CD14-positive monocyte (primary cell): ENCODE data around the gene AGBL1. TPM values are rescaled to one million over a fixed set of nuclear protein-coding genes. Genes with fewer than 3 reads are reported as not detected.

Source experiments
- DNase-seq, 3 donors: peaks; one replicate each; pipeline ENCODE4 v3.0.0-alpha.2; 2011 to 2022
- H2AFZ ChIP-seq: 2 replicates; pipeline ENCODE4 v1.6.0; 2012; ENCODE audit warnings: mild to moderate bottlenecking, low read depth, low read length, inconsistent platforms; ENCODE audit not compliant: insufficient read depth, poor library complexity, severe bottlenecking
- H3K27ac ChIP-seq, 2 donors: 1 replicate in 1 of 2; 2 replicates in 1 of 2; pipeline ENCODE4 v1.5.1; 2012 to 2013; ENCODE audit warnings: low read length in 2 of 2, control low read depth in 1 of 2, inconsistent platforms in 1 of 2, low read depth in 1 of 2, mild to moderate bottlenecking in 1 of 2
- H3K27me3 ChIP-seq, 2 donors: one replicate each; pipeline versions ENCODE4 v1.6.0 to v1.6.1; 2011 to 2013; ENCODE audit warnings: low read length in 2 of 2; ENCODE audit not compliant: control insufficient read depth in 2 of 2, insufficient read depth in 2 of 2
- H3K36me3 ChIP-seq, 2 donors: replicated peaks in 1 of 2; 1 replicate in 1 of 2; 2 replicates in 1 of 2; pipeline versions ENCODE4 v1.5.1 to v1.6.1; 2012 to 2013; ENCODE audit warnings: low read length in 2 of 2, control low read depth in 1 of 2, inconsistent platforms in 1 of 2, mild to moderate bottlenecking in 1 of 2; ENCODE audit not compliant: insufficient read depth in 2 of 2, control insufficient read depth in 1 of 2
- H3K4me1 ChIP-seq, 2 donors: 1 replicate in 1 of 2; 2 replicates in 1 of 2; pipeline versions ENCODE4 v1.5.1 to v1.6.1; 2012 to 2013; ENCODE audit warnings: low read length in 2 of 2, control low read depth in 1 of 2, inconsistent platforms in 1 of 2, mild to moderate bottlenecking in 1 of 2, moderate library complexity in 1 of 2; ENCODE audit not compliant: insufficient read depth in 2 of 2, control insufficient read depth in 1 of 2
- H3K4me2 ChIP-seq: replicated peaks from 2 replicates; pipeline ENCODE3; 2012; ENCODE audit warnings: low read length, moderate library complexity, mild to moderate bottlenecking; ENCODE audit not compliant: poor library complexity, severe bottlenecking; ENCODE audit errors: extremely low read depth
- H3K4me3 ChIP-seq, 3 experiments: fragments of 200-600 bp in 1 of 3; sonication (generic) in 1 of 3; replicated peaks in 1 of 3; 1 replicate in 2 of 3; 2 replicates in 1 of 3; pipeline ENCODE4 v1.5.1; 2011 to 2013; ENCODE audit warnings: low read length in 3 of 3, mild to moderate bottlenecking in 3 of 3, control low read depth in 2 of 3, low read depth in 2 of 3, inconsistent platforms in 1 of 3, moderate library complexity in 1 of 3
- H3K79me2 ChIP-seq: 2 replicates; pipeline ENCODE4 v1.6.0; 2012; ENCODE audit warnings: mild to moderate bottlenecking, control low read depth, inconsistent platforms, low read length, moderate library complexity; ENCODE audit not compliant: insufficient read depth
- H3K9ac ChIP-seq: 2 replicates; pipeline ENCODE4 v1.6.0; 2017; ENCODE audit warnings: low read length, mild to moderate bottlenecking; ENCODE audit not compliant: insufficient read depth, poor library complexity, severe bottlenecking
- H3K9me3 ChIP-seq, 2 donors: replicated peaks in 1 of 2; 1 replicate in 1 of 2; 2 replicates in 1 of 2; pipeline versions ENCODE4 v1.5.1 to v1.6.1; 2012 to 2013; ENCODE audit warnings: low read length in 2 of 2, control low read depth in 1 of 2; ENCODE audit not compliant: control insufficient read depth in 1 of 2, insufficient read depth in 1 of 2
- H4K20me1 ChIP-seq: 2 replicates; pipeline ENCODE4 v1.6.0; 2012; ENCODE audit warnings: mild to moderate bottlenecking, low read length, control low read depth, moderate library complexity; ENCODE audit not compliant: insufficient read depth
- H3K27ac Mint-ChIP-seq, 7 donors: one replicate each; pipeline ENCODE4 v1.8.0; 2020; ENCODE audit warnings: mild to moderate bottlenecking in 7 of 7, mixed read lengths in 7 of 7, moderate library complexity in 6 of 7, inconsistent platforms in 2 of 7
- H3K27me3 Mint-ChIP-seq, 3 donors: one replicate each; pipeline ENCODE4 v1.8.0; 2021 to 2022; ENCODE audit warnings: low read depth in 3 of 3, mild to moderate bottlenecking in 3 of 3, mixed read lengths in 3 of 3, moderate library complexity in 3 of 3, inconsistent platforms in 1 of 3
- H3K36me3 Mint-ChIP-seq, 2 donors: one replicate each; pipeline ENCODE4 v1.8.0; 2020; ENCODE audit warnings: mixed read lengths in 2 of 2, inconsistent platforms in 1 of 2, mild to moderate bottlenecking in 1 of 2
- H3K4me1 Mint-ChIP-seq: one replicate; pipeline ENCODE4 v1.8.0; 2020; ENCODE audit warnings: mild to moderate bottlenecking, mixed read lengths
- H3K4me3 Mint-ChIP-seq, 2 donors: one replicate each; pipeline ENCODE4 v1.8.0; 2020; ENCODE audit warnings: mild to moderate bottlenecking in 2 of 2, mixed read lengths in 2 of 2, moderate library complexity in 1 of 2
- H3K9me3 Mint-ChIP-seq, 7 donors: one replicate each; pipeline ENCODE4 v1.8.0; 2020 to 2022; ENCODE audit warnings: mixed read lengths in 7 of 7, mild to moderate bottlenecking in 6 of 7, moderate library complexity in 6 of 7, inconsistent platforms in 2 of 7
- CTCF ChIP-seq: fragments of 200-600 bp; IDR thresholded peaks from one replicate; pipeline ENCODE4 v1.8.0; 2022; ENCODE audit warnings: antibody characterized with exemption, mild to moderate bottlenecking
- WGBS: methylation state at CpG from one replicate; pipeline ENCODE4 v1.1.5; 2013; ENCODE audit warnings: missing lambda C conversion rate; ENCODE audit not compliant: insufficient coverage; 5-methylcytosine and 5-hydroxymethylcytosine counted together
- intact Hi-C, 2 donors: fragments of 100-400 bp; cut with micrococcal nuclease; formaldehyde crosslinking; loops; one replicate each; pipeline versions ENCODE4 v1.15.0 to v1.15.1; 2023
- polyA plus RNA-seq, 3 donors: library from polyadenylated mRNA; depleted of rRNA in 1 of 3; unstranded in 2 of 3; stranded (reverse) in 1 of 3; fragments of 300-500 nt in 2 of 3; fragments of >200 nt in 1 of 3; fragmentation: Illumina TruSeq in 2 of 3; gene quantifications; 1 replicate in 2 of 3; 2 replicates in 1 of 3; pipeline ENCODE4 v1.2.3, GENCODE V29; 2012 to 2021

Gene AGBL1
- polyA plus RNA-seq, 3 donors = not detected

GRCh38 chr15:86850939-86851338 is 771.3 kb downstream of the AGBL1 start:
- no peaks in the 10 kb centered on the region for H3K4me1 ChIP-seq
- peaks cover 0 to 2% of the 10 kb centered on the region in 2 donors for H3K9me3 ChIP-seq
- H3K27me3 ChIP-seq = no peaks in the 10 kb centered on the region
- H3K9ac ChIP-seq = no peak overlapping the region
- H2AFZ ChIP-seq = no peak overlapping the region
- no peaks in the 10 kb centered on the region for H3K79me2 ChIP-seq
- no peak overlapping the region for H3K4me3 ChIP-seq
- H3K4me2 ChIP-seq = no peak overlapping the region
- no peaks in the 10 kb centered on the region for H3K4me1 Mint-ChIP-seq
- H3K9me3 Mint-ChIP-seq = peaks cover 0 to 2% (median 0%) of the 10 kb centered on the region in 7 donors
- no peak overlapping the region for H3K27ac ChIP-seq
- TF ChIP-seq CTCF = no peak
- no peaks in the 10 kb centered on the region for H3K36me3 ChIP-seq
- H3K36me3 Mint-ChIP-seq = no peaks in the 10 kb centered on the region
- no peak overlapping the region for H3K4me3 Mint-ChIP-seq
- no peak for DNase-seq
- no peaks in the 10 kb centered on the region for H4K20me1 ChIP-seq
- WGBS = no CpG with 5 or more reads among the region's 1 CpG
- no peaks in the 10 kb centered on the region for H3K27me3 Mint-ChIP-seq
- intact Hi-C loops = no loop called here
- no peak overlapping the region for H3K27ac Mint-ChIP-seq

DNA sequence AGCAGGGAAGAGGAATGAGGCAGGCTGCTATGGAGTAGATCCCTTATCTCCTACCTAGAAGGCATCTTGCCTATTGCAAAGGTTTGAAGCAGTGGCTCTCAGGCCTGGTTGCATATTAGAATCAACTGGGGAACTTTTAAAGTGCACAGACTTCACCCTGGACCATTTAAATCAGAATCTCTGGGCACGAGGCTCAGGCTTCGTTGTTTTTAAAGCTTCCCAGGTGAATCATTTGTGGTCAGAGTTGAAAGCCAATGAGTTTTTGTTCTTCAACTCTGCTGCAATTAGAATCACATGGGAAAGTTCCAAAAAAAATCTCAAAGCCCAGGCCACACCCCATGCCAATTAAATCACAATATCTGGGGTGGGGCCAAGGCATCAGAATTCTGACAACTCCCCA is 773.1 kb downstream of the AGBL1 start:
- Histone ChIP-seq H3K4me3 (no peak overlapping the region), H3K4me1 (no peaks in the 10 kb centered on the region), H3K36me3 (no peaks in the 10 kb centered on the region), H3K79me2 (no peaks in the 10 kb centered on the region), H3K9me3 (peaks cover under 1 to 5% of the 10 kb centered on the region in 2 donors), H3K27ac (no peak overlapping the region), H3K27me3 (no peaks in the 10 kb centered on the region), H3K9ac (no peak overlapping the region), H2AFZ (no peak overlapping the region), H3K4me2 (no peak overlapping the region), H4K20me1 (no peaks in the 10 kb centered on the region)
- TF ChIP-seq CTCF = no peak
- Mint-ChIP-seq H3K9me3 (peaks cover under 1 to 9% (median 5%) of the 10 kb centered on the region in 7 donors), H3K27me3 (no peaks in the 10 kb centered on the region), H3K4me3 (no peak overlapping the region), H3K4me1 (no peaks in the 10 kb centered on the region), H3K27ac (no peak overlapping the region), H3K36me3 (no peaks in the 10 kb centered on the region)
- intact Hi-C loops = no loop called here
- DNase-seq = no peak
- WGBS = 83% methylated on average over 2 of the region's 2 CpGs
